ENCODE measurements around the gene IRF5.

The IRF5 gene

GRCh38 chr7:128954150-128954549 lies 16.4 kb downstream of the IRF5 start:
- TF ChIP-seq CTCF (IDR thresholded peaks at IDR 0.05; ENCODE audit: low read depth, low read length) = no peak
- no peak overlapping the region for H3K4me3 ChIP-seq (ENCODE audit: low read depth, low read length)

GRCh38 chr7:128954830-128955802 lies 17.4 kb downstream of the IRF5 start:
- no peak overlapping the region for H3K4me3 ChIP-seq (ENCODE audit: low read depth, low read length)
- TF ChIP-seq CTCF (IDR thresholded peaks at IDR 0.05; ENCODE audit: low read depth, low read length) = no peak

GRCh38 chr7:128955981-128956380 lies 18.3 kb downstream of the IRF5 start:
- no peak overlapping the region for H3K4me3 ChIP-seq (ENCODE audit: low read depth, low read length)
- no peak for TF ChIP-seq CTCF (IDR thresholded peaks at IDR 0.05; ENCODE audit: low read depth, low read length)

GRCh38 chr7:128959296-128959695 lies 21.6 kb downstream of the IRF5 start:
- no peak for TF ChIP-seq CTCF (IDR thresholded peaks at IDR 0.05; ENCODE audit: low read depth, low read length)
- no peak overlapping the region for H3K4me3 ChIP-seq (ENCODE audit: low read depth, low read length)

GRCh38 chr7:128961030-128961659 lies 23.4 kb downstream of the IRF5 start:
- H3K4me3 ChIP-seq (ENCODE audit: low read depth, low read length) = no peak overlapping the region

GRCh38 chr7:128962899-128963298 lies 25.2 kb downstream of the IRF5 start:
- no peak overlapping the region for H3K4me3 ChIP-seq (ENCODE audit: low read depth, low read length)
- TF ChIP-seq CTCF (IDR thresholded peaks at IDR 0.05; ENCODE audit: low read depth, low read length) = no peak

More at GRCh38 chr7:128961030-128961659, 23.4 kb downstream of the IRF5 start:
- no peak for TF ChIP-seq CTCF (IDR thresholded peaks at IDR 0.05; ENCODE audit: low read depth, low read length)

- H3K4me3 ChIP-seq (ENCODE audit: low read depth, low read length) = no peak overlapping the region
- TF ChIP-seq CTCF (IDR thresholded peaks at IDR 0.05; ENCODE audit: low read depth, low read length) = no peak
Observed at GRCh38 chr7:128963327-128963757, 25.6 kb downstream of the IRF5 start.
